ENCODE results near the gene ARAP3. TPM values are rescaled to one million over a fixed set of nuclear protein-coding genes. Genes with fewer than 3 reads are reported as not detected.

The ARAP3 gene
- total RNA-seq, 2 donors from 2014 or later: 1.3 to 3.2 TPM

DNA sequence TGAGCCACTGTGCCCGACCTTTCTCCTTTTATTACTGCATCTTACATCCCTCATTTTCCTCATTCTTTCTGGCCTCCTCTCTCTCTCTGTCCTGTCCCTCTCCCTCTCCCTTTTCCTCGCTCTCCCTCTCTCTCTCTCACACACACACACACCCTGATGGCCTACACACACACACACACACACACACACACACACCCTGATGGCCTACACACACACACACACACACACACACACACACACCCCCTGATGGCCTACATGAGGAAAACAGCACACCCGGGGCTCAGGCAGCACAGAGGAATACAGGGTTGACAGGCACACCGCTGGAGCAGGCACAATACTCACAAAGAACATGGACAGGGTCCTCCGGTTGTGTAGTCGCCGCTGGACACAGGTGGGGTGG is 27.0 kb downstream of the ARAP3 start:
- H3K9me3 ChIP-seq (ENCODE audit: control insufficient read depth, low read length, poor library complexity, severe bottlenecking): no peaks in the 10 kb centered on the region
- H3K36me3 Mint-ChIP-seq (ENCODE audit: low read depth): peaks cover 14% of the 10 kb centered on the region
- no peak overlapping the region for H3K27ac Mint-ChIP-seq
- peaks cover 11% of the 10 kb centered on the region for H3K27me3 Mint-ChIP-seq
- no peak for ATAC-seq
- DNase-seq: no peak
- H3K4me1 Mint-ChIP-seq: peaks cover 27% of the 10 kb centered on the region
- H3K4me3 Mint-ChIP-seq: no peak overlapping the region

DNA sequence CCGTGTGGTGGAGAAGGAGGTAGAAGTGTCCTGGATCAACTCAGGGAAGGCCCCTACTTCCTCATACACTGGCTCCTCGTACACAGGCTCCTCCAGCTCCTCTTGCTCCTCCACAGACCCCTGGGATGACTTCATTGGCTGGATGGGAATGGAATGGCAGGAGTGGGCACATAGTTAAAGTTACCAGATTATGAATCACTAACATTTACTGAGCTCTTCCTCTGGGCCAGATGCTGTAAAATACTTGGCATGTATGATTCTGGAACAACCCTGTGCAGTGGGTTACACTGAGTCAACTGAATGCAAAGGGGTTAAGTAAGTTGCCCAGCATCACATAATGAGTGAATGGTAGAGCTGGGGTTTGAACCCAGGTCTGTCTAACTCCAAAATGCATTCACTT is 27.7 kb downstream of the ARAP3 start:
- DNase-seq (no peak), ATAC-seq (no peak)
- Mint-ChIP-seq H3K4me1 (peaks cover 32% of the 10 kb centered on the region), H3K27ac (no peak overlapping the region), H3K36me3 (ENCODE audit: low read depth) (peaks cover 13% of the 10 kb centered on the region), H3K4me3 (no peak overlapping the region), H3K27me3 (peaks cover 11% of the 10 kb centered on the region)
- no peaks in the 10 kb centered on the region for H3K9me3 ChIP-seq (ENCODE audit: control insufficient read depth, low read length, poor library complexity, severe bottlenecking)

- Mint-ChIP-seq H3K27me3 (peaks cover 11% of the 10 kb centered on the region), H3K4me3 (peak overlapping the region; percentile 88), H3K27ac (peak overlapping the region; percentile 85), H3K4me1 (peaks cover 45% of the 10 kb centered on the region), H3K36me3 (ENCODE audit: low read depth) (peaks cover 7% of the 10 kb centered on the region)
- H3K9me3 ChIP-seq (ENCODE audit: control insufficient read depth, low read length, poor library complexity, severe bottlenecking): no peaks in the 10 kb centered on the region
- DNase-seq (no peak), ATAC-seq (no peak)
These were observed 30.3 kb downstream of the ARAP3 start for GRCh38 chr5:141651728-141652105.

DNA sequence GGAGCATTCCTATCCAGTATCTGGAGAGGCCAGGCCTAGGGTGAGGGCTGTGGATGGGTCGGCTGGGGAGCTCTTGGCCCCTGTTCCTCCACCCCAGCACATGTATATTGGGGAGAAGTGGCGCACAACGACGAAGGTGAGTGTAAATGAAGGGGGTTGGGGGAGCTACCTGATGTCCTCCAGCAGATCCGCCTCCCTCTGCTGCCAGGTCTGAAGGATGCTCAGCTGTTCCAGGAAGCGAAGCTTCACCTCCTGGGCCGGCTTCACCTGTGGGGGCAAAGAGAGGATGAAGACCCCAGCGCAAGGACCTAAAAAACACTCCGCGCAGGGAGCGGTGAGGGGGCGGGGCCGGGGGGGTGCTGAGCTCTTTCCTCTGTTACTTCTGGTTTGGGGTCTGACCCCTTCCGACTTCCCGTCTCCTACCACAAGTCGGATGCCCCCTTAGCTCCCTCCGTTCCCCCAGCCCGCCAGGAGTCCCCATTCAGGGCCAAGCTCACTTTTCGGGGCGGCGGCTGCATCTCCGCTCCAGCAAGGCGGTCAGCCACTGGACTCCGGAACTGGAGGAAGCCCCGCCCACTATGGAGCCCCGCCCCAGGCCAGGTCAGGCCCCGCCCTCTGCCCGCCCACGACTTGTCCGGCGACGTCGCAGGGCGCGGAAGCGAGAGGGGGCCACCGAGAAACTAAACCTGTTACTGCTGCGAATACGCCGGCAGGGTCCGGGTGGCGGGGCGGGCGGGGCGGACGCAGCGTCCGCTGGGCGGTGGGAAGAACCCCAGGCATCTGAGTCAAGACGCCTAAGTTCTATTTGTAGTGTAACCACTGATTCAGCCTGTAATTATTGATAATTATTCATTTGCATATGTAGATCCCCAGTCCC is 30.9 kb downstream of the ARAP3 start, which contains the start of gene FCHSD1:
FCHSD1 (minus strand) TSS at position 568 of the 877 bp plus-strand sequence; CDS start at position 518, 50 bp downstream.
- ATAC-seq (peak; percentile 94), DNase-seq (peak; percentile 52 to 77 (median 74))
- peak within 1 kb of the TSS; percentile 88 for H3K4me3 Mint-ChIP-seq
- H3K9me3 ChIP-seq (ENCODE audit: control insufficient read depth, low read length, poor library complexity, severe bottlenecking): no peaks in the 10 kb centered on the region
- peaks cover 46% of the 10 kb centered on the region for H3K4me1 Mint-ChIP-seq
- peaks cover 5% of the 10 kb centered on the region for H3K36me3 Mint-ChIP-seq (ENCODE audit: low read depth)
- peaks cover 7% of the 10 kb centered on the region for H3K27me3 Mint-ChIP-seq
- peak within 1 kb of the TSS; percentile 85 for H3K27ac Mint-ChIP-seq

GRCh38 chr5:141649972-141650371 is 32.1 kb downstream of the ARAP3 start:
- H3K27ac Mint-ChIP-seq: peak overlapping the region; percentile 85
- peaks cover 4% of the 10 kb centered on the region for H3K36me3 Mint-ChIP-seq (ENCODE audit: low read depth)
- H3K9me3 ChIP-seq (ENCODE audit: control insufficient read depth, low read length, poor library complexity, severe bottlenecking): no peaks in the 10 kb centered on the region
- DNase-seq (no peak), ATAC-seq (no peak)
- no peaks in the 10 kb centered on the region for H3K27me3 Mint-ChIP-seq
- peak overlapping the region; percentile 88 for H3K4me3 Mint-ChIP-seq
- peaks cover 44% of the 10 kb centered on the region for H3K4me1 Mint-ChIP-seq

DNA sequence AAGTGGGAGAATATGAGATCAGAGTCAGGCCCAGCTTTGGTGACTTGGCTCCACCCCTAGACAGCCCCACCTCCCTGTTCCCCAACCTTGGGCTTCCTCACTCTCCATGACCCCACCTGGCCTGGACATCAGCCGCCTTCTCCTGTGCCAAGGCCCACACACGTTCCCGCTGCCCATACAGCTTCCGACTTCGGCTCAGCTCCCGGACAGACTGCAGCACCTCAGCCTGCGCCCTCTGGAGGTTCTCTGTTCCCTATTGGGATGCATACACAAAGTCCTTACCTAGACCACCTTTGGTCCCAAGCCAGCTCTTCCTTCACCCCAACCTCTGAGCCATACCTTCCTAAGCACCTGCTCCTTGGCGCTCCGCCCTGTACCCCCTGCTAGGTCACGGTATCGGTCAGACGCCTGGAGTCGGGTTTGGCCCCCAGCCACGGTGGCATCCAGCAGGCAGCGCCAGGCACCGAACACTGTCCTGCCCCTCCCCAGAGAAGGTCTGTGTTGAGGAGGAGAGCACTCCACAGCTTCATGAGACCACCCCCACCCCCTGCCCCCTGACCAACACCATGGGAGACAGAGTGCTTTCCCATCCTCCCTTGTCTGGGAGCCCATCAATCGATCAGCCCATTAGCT is 32.9 kb downstream of the ARAP3 start:
- no peak overlapping the region for H3K4me3 Mint-ChIP-seq
- ATAC-seq (no peak), DNase-seq (no peak)
- H3K27ac Mint-ChIP-seq: peak overlapping the region; percentile 85
- H3K9me3 ChIP-seq (ENCODE audit: control insufficient read depth, low read length, poor library complexity, severe bottlenecking): no peaks in the 10 kb centered on the region
- H3K27me3 Mint-ChIP-seq: no peaks in the 10 kb centered on the region
- peaks cover 4% of the 10 kb centered on the region for H3K36me3 Mint-ChIP-seq (ENCODE audit: low read depth)
- peaks cover 46% of the 10 kb centered on the region for H3K4me1 Mint-ChIP-seq

- Mint-ChIP-seq H3K4me3 (no peak overlapping the region), H3K27ac (peak overlapping the region; percentile 9), H3K36me3 (ENCODE audit: low read depth) (peaks cover 4% of the 10 kb centered on the region), H3K4me1 (peaks cover 44% of the 10 kb centered on the region), H3K27me3 (no peaks in the 10 kb centered on the region)
- DNase-seq (no peak), ATAC-seq (no peak)
- H3K9me3 ChIP-seq (ENCODE audit: control insufficient read depth, low read length, poor library complexity, severe bottlenecking): no peaks in the 10 kb centered on the region
These were observed 34.2 kb downstream of the ARAP3 start for GRCh38 chr5:141647851-141648250.

GRCh38 chr5:141647242-141647641 is 34.8 kb downstream of the ARAP3 start:
- Mint-ChIP-seq H3K36me3 (ENCODE audit: low read depth) (peaks cover 4% of the 10 kb centered on the region), H3K4me3 (no peak overlapping the region), H3K27ac (peak overlapping the region; percentile 84), H3K4me1 (peaks cover 39% of the 10 kb centered on the region), H3K27me3 (no peaks in the 10 kb centered on the region)
- ATAC-seq: no peak
- no peaks in the 10 kb centered on the region for H3K9me3 ChIP-seq (ENCODE audit: control insufficient read depth, low read length, poor library complexity, severe bottlenecking)
- no peak for DNase-seq

GRCh38 chr5:141646026-141646425 is 36.0 kb downstream of the ARAP3 start:
- Mint-ChIP-seq H3K27ac (peak overlapping the region; percentile 84), H3K27me3 (no peaks in the 10 kb centered on the region), H3K4me3 (no peak overlapping the region), H3K36me3 (ENCODE audit: low read depth) (peaks cover 4% of the 10 kb centered on the region), H3K4me1 (peaks cover 41% of the 10 kb centered on the region)
- no peaks in the 10 kb centered on the region for H3K9me3 ChIP-seq (ENCODE audit: control insufficient read depth, low read length, poor library complexity, severe bottlenecking)
- DNase-seq: no peak
- ATAC-seq: no peak

DNA sequence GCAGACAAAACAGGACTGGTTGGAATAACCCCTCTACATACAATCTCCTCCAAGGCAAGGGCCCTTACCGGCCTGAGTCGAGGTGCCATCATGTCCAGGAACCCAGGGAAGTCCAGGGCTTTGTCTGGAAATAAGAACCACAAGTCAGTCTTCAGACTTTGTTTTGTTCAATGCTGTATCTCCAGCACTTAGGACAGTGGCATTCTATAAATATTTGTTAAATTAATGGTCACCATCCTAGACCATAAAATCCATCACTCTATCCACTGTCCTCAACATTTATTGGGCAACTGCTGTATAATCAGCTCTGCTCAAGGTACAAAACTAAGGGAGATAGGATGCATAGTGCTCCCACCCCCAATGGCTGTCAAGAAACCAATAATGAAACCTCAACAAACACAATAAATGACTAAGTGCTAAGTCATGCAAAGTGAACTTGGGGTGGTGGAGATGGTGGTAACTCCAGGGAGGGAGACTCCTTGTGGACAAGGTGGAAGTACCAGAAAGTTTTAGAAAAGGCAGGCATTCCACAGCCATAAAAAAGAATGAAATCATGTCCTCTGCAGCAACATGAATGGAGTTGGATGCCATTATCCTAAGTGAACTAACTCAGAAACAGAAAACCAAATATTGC is 40.3 kb downstream of the ARAP3 start:
- H3K4me1 Mint-ChIP-seq: peaks cover 25% of the 10 kb centered on the region
- DNase-seq: no peak
- H3K27ac Mint-ChIP-seq: no peak overlapping the region
- no peak overlapping the region for H3K4me3 Mint-ChIP-seq
- peaks cover 8% of the 10 kb centered on the region for H3K36me3 Mint-ChIP-seq (ENCODE audit: low read depth)
- H3K27me3 Mint-ChIP-seq: no peaks in the 10 kb centered on the region
- no peak for ATAC-seq
- no peaks in the 10 kb centered on the region for H3K9me3 ChIP-seq (ENCODE audit: control insufficient read depth, low read length, poor library complexity, severe bottlenecking)

DNA sequence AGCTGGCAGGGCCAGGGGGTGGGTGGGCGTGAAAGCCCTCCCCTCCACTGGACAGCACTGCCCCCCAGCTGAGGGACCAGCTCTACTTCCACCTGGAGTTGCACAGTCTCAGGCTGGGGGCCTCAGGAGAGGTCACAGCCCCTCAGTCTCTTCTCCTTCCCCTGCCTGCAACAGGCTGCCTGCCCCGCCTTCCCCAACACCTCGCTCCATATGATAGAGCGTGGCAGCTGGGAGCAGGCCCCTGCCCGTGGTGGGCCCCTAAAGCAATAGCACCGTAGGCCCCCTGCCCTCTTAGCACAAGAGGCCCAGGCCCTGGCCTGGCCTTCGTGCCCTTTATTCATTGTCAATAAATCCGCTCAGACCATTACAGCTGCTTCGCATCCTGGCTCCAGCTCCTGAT is 41.3 kb downstream of the ARAP3 start:
- Mint-ChIP-seq H3K36me3 (ENCODE audit: low read depth) (peaks cover 8% of the 10 kb centered on the region), H3K4me3 (no peak overlapping the region), H3K27me3 (no peaks in the 10 kb centered on the region), H3K27ac (no peak overlapping the region), H3K4me1 (peaks cover 29% of the 10 kb centered on the region)
- DNase-seq: no peak
- no peak for ATAC-seq
- no peaks in the 10 kb centered on the region for H3K9me3 ChIP-seq (ENCODE audit: control insufficient read depth, low read length, poor library complexity, severe bottlenecking)

DNA sequence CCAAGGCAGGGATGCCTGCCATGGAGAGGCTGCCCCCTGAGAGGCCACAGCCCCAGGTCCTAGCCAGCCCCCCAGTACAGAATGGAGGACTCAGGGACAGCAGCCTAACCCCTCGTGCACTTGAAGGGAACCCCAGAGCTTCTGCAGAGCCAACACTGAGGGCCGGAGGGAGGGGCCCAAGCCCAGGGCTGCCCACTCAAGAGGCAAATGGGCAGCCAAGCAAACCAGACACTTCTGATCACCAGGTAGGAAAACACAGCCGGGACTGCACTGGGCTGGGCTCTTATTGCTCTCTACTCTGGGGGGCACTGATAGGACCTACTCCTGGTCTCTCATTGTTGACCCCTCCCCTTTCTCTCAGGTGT is 42.0 kb downstream of the ARAP3 start:
- H3K27me3 Mint-ChIP-seq: no peaks in the 10 kb centered on the region
- H3K9me3 ChIP-seq (ENCODE audit: control insufficient read depth, low read length, poor library complexity, severe bottlenecking): no peaks in the 10 kb centered on the region
- no peak overlapping the region for H3K27ac Mint-ChIP-seq
- peaks cover 33% of the 10 kb centered on the region for H3K4me1 Mint-ChIP-seq
- ATAC-seq (no peak), DNase-seq (no peak)
- H3K36me3 Mint-ChIP-seq (ENCODE audit: low read depth): peaks cover 7% of the 10 kb centered on the region
- H3K4me3 Mint-ChIP-seq: no peak overlapping the region

GRCh38 chr5:141639357-141640050 is 42.5 kb downstream of the ARAP3 start:
- Mint-ChIP-seq H3K4me1 (peaks cover 35% of the 10 kb centered on the region), H3K27me3 (no peaks in the 10 kb centered on the region), H3K4me3 (no peak overlapping the region), H3K27ac (no peak overlapping the region), H3K36me3 (ENCODE audit: low read depth) (peaks cover 3% of the 10 kb centered on the region)
- H3K9me3 ChIP-seq (ENCODE audit: control insufficient read depth, low read length, poor library complexity, severe bottlenecking): no peaks in the 10 kb centered on the region
- ATAC-seq (no peak), DNase-seq (no peak)

Measured in T-helper 17 cell (primary cell).